SHP77 (cell line): Measurements from ENCODE around the gene CCDC159.
A peak's percentile ranks its signal among the peaks of the same experiment; 100 is the strongest.
"Not testable (repeated sequence)": the region's sequence is repeated elsewhere in the genome, so short reads cannot be mapped to it uniquely, and the experiment has no call there.

Experiments used
- DNase-seq, 2 experiments: peaks; one replicate each; lab custom pipeline; 2025; lab: John Stamatoyannopoulos, UW

Gene CCDC159

GRCh38 chr19:11365557-11366117, 19.3 kb downstream of the CCDC159 start:
- no peak for DNase-seq

GRCh38 chr19:11367528-11367927, 21.2 kb downstream of the CCDC159 start:
- DNase-seq = no peak

- DNase-seq = no peak
Measured at GRCh38 chr19:11370744-11371143, 24.4 kb downstream of the CCDC159 start.

GRCh38 chr19:11373166-11373884, 27.0 kb downstream of the CCDC159 start:
- peak; percentile 79 to 82 for DNase-seq

- DNase-seq = no peak
Measured at GRCh38 chr19:11373885-11374432, 27.6 kb downstream of the CCDC159 start.

GRCh38 chr19:11374433-11375142, 28.3 kb downstream of the CCDC159 start, which contains the start of gene SWSAP1:
TSS of gene SWSAP1 (plus strand) at chr19:11374666. CDS start at chr19:11374681, 15 bp downstream.
- peak; percentile 98 for DNase-seq

- DNase-seq = peak; percentile 70 to 75
Measured at GRCh38 chr19:11375143-11375948, 29.0 kb downstream of the CCDC159 start.

- no peak for DNase-seq
Measured at GRCh38 chr19:11377237-11377636, 30.9 kb downstream of the CCDC159 start.

- no peak for DNase-seq
Measured at GRCh38 chr19:11377756-11378155, 31.4 kb downstream of the CCDC159 start.

GRCh38 chr19:11378319-11379189, 32.2 kb downstream of the CCDC159 start:
- peak; percentile 41 to 73 for DNase-seq

- DNase-seq = not testable (repeated sequence)
Measured at GRCh38 chr19:11379269-11379845, 33.0 kb downstream of the CCDC159 start.

- DNase-seq = no peak
Measured at GRCh38 chr19:11379857-11380350, 33.6 kb downstream of the CCDC159 start.

GRCh38 chr19:11380653-11381537, 34.6 kb downstream of the CCDC159 start:
- peak; percentile 97 for DNase-seq

- DNase-seq = peak; percentile 29 to 55
Measured at GRCh38 chr19:11382898-11383705, 36.8 kb downstream of the CCDC159 start.

GRCh38 chr19:11383706-11384048, 37.4 kb downstream of the CCDC159 start:
- DNase-seq = no peak

- no peak for DNase-seq
Measured at GRCh38 chr19:11384778-11385129, 38.4 kb downstream of the CCDC159 start.

- DNase-seq = no peak
Measured at GRCh38 chr19:11387162-11388034, 41.1 kb downstream of the CCDC159 start.

GRCh38 chr19:11390359-11390758, 44.0 kb downstream of the CCDC159 start:
- DNase-seq = no peak
